D721Med (cell line): ENCODE measurements around the gene RB1.
A peak's percentile ranks its signal among the peaks of the same experiment; 100 is the strongest.

Experiments
- DNase-seq: peaks from one replicate; pipeline ENCODE4 v3.0.0; 2011; ENCODE audit warnings: low spot score; ENCODE audit not compliant: insufficient read length
- FAIRE-seq: peaks from 2 replicates; lab custom pipeline; 2011; peaks lifted over from hg19 to GRCh38; lab: Jason Lieb, UNC
- TF ChIP-seq, protein P1 (sequence below): IDR thresholded peaks from 2 replicates; pipeline ENCODE4 v1.5.1; 2012; ENCODE audit warnings: mild to moderate bottlenecking, control low read depth; ENCODE audit not compliant: insufficient read depth; ENCODE audit errors: missing control alignments

The RB1 gene

DNA sequence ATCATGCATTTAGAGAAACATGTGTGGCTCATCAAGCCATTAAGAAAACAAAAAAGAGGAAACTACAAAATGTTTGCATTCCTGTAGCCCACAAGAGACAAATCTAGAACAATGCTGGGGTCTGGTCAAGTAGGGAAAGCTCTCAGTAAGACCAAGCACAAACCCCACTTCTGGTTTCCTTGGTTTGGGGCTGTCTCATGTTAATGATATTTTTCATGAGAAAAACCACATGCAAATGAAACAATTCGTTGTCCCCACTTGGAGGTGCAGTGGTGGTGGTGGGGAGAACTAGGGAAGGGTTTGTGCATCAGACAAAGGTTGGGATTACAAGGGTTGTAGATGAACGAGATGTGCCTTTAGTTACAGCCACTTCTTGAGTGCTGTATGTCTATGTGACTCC is 7.0 kb upstream of the RB1 start:
- no peak for DNase-seq
- TF ChIP-seq, protein P1, sequence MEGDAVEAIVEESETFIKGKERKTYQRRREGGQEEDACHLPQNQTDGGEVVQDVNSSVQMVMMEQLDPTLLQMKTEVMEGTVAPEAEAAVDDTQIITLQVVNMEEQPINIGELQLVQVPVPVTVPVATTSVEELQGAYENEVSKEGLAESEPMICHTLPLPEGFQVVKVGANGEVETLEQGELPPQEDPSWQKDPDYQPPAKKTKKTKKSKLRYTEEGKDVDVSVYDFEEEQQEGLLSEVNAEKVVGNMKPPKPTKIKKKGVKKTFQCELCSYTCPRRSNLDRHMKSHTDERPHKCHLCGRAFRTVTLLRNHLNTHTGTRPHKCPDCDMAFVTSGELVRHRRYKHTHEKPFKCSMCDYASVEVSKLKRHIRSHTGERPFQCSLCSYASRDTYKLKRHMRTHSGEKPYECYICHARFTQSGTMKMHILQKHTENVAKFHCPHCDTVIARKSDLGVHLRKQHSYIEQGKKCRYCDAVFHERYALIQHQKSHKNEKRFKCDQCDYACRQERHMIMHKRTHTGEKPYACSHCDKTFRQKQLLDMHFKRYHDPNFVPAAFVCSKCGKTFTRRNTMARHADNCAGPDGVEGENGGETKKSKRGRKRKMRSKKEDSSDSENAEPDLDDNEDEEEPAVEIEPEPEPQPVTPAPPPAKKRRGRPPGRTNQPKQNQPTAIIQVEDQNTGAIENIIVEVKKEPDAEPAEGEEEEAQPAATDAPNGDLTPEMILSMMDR: no peak
- no peak for FAIRE-seq

DNA sequence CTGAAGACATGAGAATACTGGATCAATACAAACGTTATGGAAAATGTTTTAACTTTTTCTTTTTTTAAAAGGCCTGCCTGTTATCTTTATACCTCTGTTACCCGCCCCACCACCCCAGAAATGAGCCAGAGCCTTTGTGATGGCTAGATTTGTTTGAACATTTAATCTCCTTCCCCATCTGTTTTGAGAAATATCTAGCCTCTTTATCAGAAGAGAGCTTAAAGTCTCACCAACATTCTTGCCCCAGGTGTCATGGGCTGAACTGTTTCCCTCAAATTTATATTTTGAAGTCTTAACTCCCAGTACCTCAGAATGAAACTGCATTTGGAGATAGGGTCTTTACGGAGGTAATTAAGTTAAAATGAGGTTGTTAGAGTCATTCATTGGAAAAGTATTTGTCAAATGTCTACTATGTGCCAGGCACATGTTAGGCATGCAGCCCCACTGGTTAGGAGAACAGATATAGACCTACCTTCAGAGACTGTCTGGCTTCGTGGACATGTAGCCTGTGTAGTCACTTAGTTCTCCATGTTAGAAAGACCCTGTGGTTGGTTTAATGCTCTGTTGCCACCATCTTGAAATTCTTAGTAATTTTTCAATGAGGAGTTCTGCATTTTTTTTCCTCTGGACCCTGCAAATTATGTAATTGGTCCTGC is 6.3 kb upstream of the RB1 start:
- FAIRE-seq: no peak
- TF ChIP-seq, protein P1: no peak
- no peak for DNase-seq

- TF ChIP-seq, protein P1: no peak
- FAIRE-seq (no peak), DNase-seq (no peak)
These were observed 4.0 kb upstream of the RB1 start for GRCh38 chr13:48299591-48299990.

DNA sequence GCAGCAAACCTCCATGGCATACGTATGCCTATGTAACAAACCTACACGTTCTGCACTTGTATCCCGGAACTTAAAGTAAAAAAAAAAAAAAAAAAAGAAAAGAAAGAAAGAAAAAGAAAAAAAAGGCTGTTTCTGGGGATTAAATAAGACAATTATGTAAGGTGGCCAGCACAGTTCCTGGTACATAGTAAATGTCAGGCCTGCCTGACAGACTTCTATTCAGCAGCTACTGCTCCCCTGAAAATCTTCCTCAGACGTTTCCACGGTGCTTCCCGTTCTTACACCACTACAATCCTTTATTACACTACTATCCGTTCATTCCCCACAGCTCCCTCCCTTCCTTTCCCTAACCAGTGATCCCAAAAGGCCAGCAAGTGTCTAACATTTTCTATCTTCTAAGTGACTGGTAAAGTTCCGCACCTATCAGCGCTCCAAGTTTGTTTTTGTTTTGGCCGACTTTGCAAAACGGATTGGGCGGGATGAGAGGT is 636 bp upstream of the RB1 start:
- TF ChIP-seq, protein P1: no peak
- FAIRE-seq (no peak), DNase-seq (no peak)

DNA sequence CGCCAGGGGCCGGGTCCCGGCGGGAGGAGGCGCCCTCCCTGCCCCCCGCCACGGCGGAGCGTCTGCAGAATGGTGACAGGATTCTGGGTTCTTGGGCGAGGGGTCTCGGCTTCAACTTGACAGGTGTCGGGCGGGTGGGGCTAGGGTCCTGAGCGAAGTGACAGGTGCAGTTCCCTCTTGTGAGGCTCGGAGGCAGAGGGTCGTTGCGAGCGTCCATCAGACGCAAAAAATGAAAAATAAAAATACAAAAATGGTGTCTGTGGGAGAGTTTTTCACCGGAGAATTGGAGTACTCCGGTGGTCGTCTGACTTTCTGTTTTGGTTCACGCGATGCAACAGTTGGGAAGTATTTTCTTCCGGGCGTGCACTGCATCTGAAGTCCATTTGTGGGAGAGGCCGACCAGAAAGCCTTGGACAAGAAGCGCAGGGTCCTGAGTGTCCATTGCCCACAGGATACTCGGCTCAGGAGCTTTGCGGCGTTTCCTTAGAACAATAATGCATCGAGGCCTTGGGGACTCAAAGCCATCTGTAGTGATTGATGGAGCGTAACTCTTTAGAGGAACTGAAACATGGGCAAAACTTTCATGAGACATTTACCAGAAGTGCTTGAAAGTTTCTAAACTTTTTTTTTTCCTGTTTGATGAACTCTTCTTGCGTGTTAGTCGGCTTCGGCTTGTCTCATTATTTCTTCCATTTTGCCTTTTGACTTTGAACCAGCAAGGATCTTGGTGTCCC is 759 bp downstream of the RB1 start:
- FAIRE-seq (no peak), DNase-seq (no peak)
- TF ChIP-seq, protein P1: no peak

DNA sequence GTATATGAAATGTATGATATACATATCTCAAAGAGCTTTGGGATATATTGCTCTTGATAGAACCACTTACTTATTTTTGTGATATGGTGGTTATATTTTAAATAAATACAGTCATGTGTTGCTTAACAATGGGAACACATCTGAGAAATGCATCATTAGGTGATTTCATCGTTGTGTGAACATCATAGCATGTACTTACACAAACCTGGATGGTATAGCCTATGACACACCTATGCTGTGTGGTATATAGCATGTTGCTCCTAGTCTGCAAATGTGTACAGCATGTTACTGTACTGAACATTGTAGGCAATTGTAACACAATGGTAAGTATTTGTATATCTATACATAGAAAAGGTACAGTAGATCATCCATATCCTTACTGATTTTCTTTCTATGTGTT is 7.7 kb downstream of the RB1 start:
- FAIRE-seq: peak; percentile 60
- TF ChIP-seq, protein P1: no peak

More for the DNA sequence above, 7.7 kb downstream of the RB1 start:
- no peak for DNase-seq
